ENCODE results near the gene SH3D19.
"Not testable (repeated sequence)": the region's sequence is repeated elsewhere in the genome, so short reads cannot be mapped to it uniquely, and the experiment has no call there.

The SH3D19 gene

GRCh38 chr4:151092488-151092887 is 232.9 kb downstream of the SH3D19 start:
- DNase-seq = no peak

- no peak for DNase-seq
These were observed 234.4 kb downstream of the SH3D19 start for GRCh38 chr4:151091047-151091446.

- DNase-seq = no peak
These were observed 237.9 kb downstream of the SH3D19 start for GRCh38 chr4:151087467-151087866.

GRCh38 chr4:151077978-151078377 is 247.4 kb downstream of the SH3D19 start:
- not testable (repeated sequence) for DNase-seq

- no peak for DNase-seq
These were observed 250.9 kb downstream of the SH3D19 start for GRCh38 chr4:151074416-151074916.

All from CD4-positive, alpha-beta T cell treated with Interleukin-4 for 4 hours (primary cell).